ENCODE results near the gene PGM1. TPM values are rescaled to one million over a fixed set of nuclear protein-coding genes. Genes with fewer than 3 reads are reported as not detected.

Gene PGM1
- total and polyA plus RNA-seq, 8 donors, result 39.3 to 65.6 (median 43.5) TPM

DNA sequence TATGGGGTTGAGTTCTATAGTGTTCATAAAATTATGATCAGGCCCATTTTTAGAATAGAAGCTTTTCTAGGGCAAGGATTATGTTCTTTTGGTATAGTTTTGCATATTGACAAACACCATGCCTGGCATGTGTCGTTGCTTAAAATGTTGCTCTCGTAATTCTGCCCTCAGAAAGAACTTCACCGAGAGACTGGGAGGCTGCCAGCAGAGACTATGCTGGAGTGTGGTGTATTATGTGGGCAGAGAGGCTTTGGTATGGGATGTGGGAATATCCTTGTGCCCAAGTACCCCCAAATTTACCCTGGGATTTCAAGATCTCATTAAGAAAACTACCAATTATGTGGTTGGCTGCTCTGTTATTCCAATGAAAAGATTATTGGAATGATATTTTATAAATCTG is 27.9 kb downstream of the PGM1 start:
- no peak for ATAC-seq
- H3K4me3 ChIP-seq, result no peak overlapping the region
- no peaks in the 10 kb centered on the region for H3K27me3 ChIP-seq
- DNase-seq, result no peak
- no peaks in the 10 kb centered on the region for H3K9me3 ChIP-seq
- H3K4me1 ChIP-seq, result peaks cover under 1 to 3% of the 10 kb centered on the region in 2 donors
- TF ChIP-seq, protein P1, sequence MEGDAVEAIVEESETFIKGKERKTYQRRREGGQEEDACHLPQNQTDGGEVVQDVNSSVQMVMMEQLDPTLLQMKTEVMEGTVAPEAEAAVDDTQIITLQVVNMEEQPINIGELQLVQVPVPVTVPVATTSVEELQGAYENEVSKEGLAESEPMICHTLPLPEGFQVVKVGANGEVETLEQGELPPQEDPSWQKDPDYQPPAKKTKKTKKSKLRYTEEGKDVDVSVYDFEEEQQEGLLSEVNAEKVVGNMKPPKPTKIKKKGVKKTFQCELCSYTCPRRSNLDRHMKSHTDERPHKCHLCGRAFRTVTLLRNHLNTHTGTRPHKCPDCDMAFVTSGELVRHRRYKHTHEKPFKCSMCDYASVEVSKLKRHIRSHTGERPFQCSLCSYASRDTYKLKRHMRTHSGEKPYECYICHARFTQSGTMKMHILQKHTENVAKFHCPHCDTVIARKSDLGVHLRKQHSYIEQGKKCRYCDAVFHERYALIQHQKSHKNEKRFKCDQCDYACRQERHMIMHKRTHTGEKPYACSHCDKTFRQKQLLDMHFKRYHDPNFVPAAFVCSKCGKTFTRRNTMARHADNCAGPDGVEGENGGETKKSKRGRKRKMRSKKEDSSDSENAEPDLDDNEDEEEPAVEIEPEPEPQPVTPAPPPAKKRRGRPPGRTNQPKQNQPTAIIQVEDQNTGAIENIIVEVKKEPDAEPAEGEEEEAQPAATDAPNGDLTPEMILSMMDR (IDR thresholded peaks at IDR 0.05), result no peak
- H3K36me3 ChIP-seq, result no peaks in the 10 kb centered on the region
- H3K27ac ChIP-seq, result no peak overlapping the region
- intact Hi-C loops (cut with DNase I), result no loop called here

DNA sequence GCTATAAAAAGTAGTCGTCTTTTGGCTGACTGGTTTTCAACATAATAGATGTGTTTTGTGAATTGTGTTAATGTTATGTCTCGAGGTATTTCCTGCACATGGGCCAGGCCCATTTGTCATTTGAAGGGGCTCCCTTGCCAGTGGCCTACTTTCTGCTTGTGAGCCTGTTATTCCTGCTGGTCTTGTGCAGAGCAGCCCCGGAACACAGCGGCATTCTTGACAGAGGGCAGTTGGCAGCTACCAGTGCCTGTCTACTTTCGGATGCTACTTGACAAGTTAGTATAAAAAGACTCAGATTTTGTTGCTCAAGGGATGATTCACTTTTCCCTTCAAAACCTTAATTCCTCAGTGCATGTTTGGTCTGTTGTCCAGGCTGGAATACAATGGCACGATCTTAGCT is 28.5 kb downstream of the PGM1 start:
- intact Hi-C loops (cut with DNase I), result no loop called here
- Histone ChIP-seq H3K36me3 (no peaks in the 10 kb centered on the region), H3K27ac (no peak overlapping the region), H3K4me1 (peaks cover 3 to 6% of the 10 kb centered on the region in 2 donors), H3K4me3 (no peak overlapping the region), H3K27me3 (no peaks in the 10 kb centered on the region), H3K9me3 (no peaks in the 10 kb centered on the region)
- TF ChIP-seq, protein P1 (IDR thresholded peaks at IDR 0.05), result no peak
- ATAC-seq (no peak), DNase-seq (peak in 1 of 4 donors; percentile 42)

DNA sequence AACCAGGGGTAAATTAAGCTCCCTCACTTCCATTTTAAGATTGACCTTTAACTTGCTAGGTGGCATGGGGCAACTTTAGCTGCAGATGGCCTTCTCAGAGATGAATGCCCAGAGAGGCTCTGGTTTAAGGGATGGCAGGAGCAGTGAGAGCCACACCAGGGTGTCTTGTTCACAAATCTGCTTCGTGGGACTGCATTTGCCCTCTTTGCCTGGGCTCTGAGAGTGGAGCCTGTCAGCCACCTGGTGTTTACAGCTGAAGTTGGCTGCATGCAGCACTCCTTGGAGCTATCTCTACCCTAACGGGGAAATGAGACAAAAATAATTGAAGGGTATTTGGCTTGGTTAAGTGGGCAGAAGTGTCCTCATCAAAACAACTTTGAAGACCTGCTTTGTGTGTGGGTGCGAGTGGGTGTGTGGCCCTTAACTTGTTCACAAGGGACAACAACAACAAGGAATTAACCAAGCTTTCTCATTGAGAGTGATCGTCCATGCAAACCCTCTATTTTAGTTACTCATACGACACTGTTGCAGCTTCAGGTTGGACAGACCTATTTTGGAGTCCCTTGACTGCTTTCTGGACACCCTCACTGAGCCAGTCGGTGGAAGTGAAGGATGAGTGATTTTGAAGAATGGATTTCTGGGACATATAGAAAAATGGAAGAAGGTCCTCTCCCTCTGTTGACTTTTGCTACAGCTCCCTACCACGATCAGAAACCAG is 29.8 kb downstream of the PGM1 start:
- no peak for ATAC-seq
- H3K4me3 ChIP-seq, result no peak overlapping the region
- H3K27me3 ChIP-seq, result no peaks in the 10 kb centered on the region
- no peaks in the 10 kb centered on the region for H3K36me3 ChIP-seq
- no peaks in the 10 kb centered on the region for H3K9me3 ChIP-seq
- peaks cover 3 to 6% of the 10 kb centered on the region in 2 donors for H3K4me1 ChIP-seq
- DNase-seq, result no peak
- no peak overlapping the region for H3K27ac ChIP-seq
- intact Hi-C loops (cut with DNase I), result no loop called here
- TF ChIP-seq, protein P1 (IDR thresholded peaks at IDR 0.05), result no peak

DNA sequence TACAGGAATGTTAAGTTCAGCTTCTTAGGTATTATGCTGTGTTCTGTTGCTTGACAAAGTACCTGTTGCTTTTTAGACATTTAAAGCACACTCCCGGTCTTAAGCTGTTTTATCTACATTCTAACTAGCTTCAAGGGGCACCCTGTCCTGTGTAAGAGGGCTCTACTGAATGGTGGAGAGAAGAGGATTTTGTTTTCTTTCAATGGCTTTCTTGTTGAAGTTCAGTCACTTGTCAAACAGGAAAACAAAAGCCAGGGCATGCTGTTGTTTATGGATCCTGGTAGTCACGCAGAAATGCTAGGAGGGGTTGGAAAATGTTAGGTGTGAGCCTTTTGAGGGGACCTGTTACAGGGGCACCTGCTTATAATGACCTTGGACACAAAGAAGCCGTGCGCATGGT is 30.7 kb downstream of the PGM1 start:
- DNase-seq (no peak), ATAC-seq (peak; percentile 21)
- no peak overlapping the region for H3K4me3 ChIP-seq
- no peak overlapping the region for H3K27ac ChIP-seq
- TF ChIP-seq, protein P1 (IDR thresholded peaks at IDR 0.05), result no peak
- H3K9me3 ChIP-seq, result no peaks in the 10 kb centered on the region
- intact Hi-C loops (cut with DNase I), result no loop called here
- peaks cover 3 to 6% of the 10 kb centered on the region in 2 donors for H3K4me1 ChIP-seq
- no peaks in the 10 kb centered on the region for H3K27me3 ChIP-seq
- no peaks in the 10 kb centered on the region for H3K36me3 ChIP-seq

DNA sequence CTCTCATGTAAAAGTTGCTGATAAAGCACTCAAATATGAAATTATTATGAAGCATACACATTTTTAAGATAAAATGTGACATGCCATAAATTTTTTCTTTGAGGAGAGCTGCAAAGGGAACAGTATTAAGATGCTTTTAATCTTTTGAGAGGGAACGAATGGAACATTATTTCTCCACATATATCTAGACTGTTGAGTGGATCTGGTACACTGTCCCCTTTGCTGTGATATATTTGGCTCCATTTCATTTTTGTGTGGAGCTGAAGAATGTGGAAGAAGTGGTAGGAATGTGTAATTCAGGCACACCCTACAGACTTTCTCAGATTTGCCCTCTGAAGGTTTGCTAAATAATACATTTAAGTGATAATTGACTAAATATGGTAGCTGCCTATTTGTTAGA is 31.7 kb downstream of the PGM1 start:
- Histone ChIP-seq H3K4me3 (no peak overlapping the region), H3K4me1 (peaks cover 3 to 6% of the 10 kb centered on the region in 2 donors), H3K36me3 (peaks cover 0 to 8% of the 10 kb centered on the region in 2 donors), H3K9me3 (no peaks in the 10 kb centered on the region), H3K27ac (no peak overlapping the region), H3K27me3 (no peaks in the 10 kb centered on the region)
- intact Hi-C loops (cut with DNase I), result no loop called here
- TF ChIP-seq, protein P1 (IDR thresholded peaks at IDR 0.05), result no peak
- DNase-seq (no peak), ATAC-seq (peak; percentile 56)
